HL-60/S4 treated with retinoic acid at 250 ng/mL for 4 days and 3 days (cell line): ENCODE results near the gene ATP13A1.
"Not testable (repeated sequence)": the region's sequence is repeated elsewhere in the genome, so short reads cannot be mapped to it uniquely, and the experiment has no call there.

ENCODE experiments used
- in situ Hi-C: fragments of 300-500 bp; cut with MboI; formaldehyde crosslinking; loops from 2 replicates; pipeline ENCODE4 v1.7.0; 2022; ENCODE audit warnings: low sequenced_read_pairs

The ATP13A1 gene

DNA sequence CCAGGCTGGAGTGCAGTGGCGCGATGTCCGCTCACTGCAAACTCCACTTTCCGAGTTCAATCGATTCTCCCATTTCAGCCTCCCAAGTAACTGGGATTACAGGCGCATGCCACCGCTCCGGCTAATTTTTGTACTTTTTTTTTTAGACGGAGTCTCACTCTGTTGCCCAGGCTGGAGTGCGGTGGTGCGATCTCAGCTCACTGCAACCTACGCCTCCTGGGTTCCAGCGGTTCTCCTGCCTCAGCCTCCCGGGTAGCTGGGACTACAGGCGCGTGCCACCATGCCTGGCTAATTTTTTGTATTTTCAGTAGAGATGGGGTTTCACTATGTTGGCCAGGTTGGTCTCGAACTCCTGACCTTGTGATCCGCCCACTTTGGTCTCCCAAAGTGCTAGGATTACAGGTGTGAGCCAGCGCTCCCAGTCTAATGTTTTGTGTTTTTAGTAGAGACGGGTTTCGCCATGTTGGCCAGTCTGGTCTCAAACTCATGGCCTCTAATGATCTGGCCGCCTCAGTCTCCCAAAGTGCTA, 2.0 kb upstream of the ATP13A1 start:
- in situ Hi-C loops: not testable (repeated sequence)

GRCh38 chr19:19662871-19663255, 613 bp downstream of the ATP13A1 start:
- in situ Hi-C loops: no loop called here

DNA sequence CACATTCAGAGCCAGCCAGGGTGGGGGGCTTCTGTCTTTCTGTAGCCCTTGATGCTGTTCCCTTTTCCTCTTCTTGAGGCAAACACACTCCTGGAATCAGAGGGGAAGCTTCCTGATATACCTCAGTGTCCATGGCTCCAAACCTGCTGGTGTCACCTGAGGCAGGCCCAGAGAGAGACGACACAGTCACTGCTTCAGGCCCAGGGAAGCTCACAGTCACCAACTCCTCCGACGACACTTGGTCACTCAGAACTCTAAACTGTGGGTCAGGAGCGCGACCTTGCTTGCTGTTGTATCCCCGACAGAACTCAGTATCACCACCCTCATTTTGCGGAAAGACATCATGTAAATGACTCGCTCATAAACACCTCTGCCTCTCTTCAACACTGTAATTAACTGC, 1.1 kb downstream of the ATP13A1 start:
- in situ Hi-C loops: no loop called here

GRCh38 chr19:19661675-19662251, 1.7 kb downstream of the ATP13A1 start:
- in situ Hi-C loops: no loop called here

GRCh38 chr19:19661141-19661674, 2.3 kb downstream of the ATP13A1 start:
- in situ Hi-C loops: no loop called here

- in situ Hi-C loops: no loop called here
Observed at GRCh38 chr19:19659646-19660245, 3.7 kb downstream of the ATP13A1 start.

DNA sequence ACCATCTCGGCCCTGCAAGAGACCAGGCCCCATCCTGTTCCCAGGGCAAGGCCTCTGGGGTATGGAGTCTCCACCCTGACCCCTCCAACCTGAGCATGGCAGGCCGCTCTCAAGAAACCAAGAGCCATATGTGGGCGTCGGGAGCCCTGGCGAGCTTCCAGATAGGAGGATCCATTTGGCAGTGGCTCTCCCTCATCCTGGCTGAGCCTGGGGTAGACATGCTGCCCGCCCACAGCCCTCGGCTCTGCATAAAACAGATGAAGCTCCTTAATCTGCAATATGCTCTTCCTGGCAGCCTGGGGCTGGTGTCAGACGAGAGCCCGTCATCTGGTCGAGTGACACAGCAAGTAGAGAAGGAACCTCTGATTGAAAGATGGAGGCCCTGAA, 6.1 kb downstream of the ATP13A1 start:
- in situ Hi-C loops: no loop called here

DNA sequence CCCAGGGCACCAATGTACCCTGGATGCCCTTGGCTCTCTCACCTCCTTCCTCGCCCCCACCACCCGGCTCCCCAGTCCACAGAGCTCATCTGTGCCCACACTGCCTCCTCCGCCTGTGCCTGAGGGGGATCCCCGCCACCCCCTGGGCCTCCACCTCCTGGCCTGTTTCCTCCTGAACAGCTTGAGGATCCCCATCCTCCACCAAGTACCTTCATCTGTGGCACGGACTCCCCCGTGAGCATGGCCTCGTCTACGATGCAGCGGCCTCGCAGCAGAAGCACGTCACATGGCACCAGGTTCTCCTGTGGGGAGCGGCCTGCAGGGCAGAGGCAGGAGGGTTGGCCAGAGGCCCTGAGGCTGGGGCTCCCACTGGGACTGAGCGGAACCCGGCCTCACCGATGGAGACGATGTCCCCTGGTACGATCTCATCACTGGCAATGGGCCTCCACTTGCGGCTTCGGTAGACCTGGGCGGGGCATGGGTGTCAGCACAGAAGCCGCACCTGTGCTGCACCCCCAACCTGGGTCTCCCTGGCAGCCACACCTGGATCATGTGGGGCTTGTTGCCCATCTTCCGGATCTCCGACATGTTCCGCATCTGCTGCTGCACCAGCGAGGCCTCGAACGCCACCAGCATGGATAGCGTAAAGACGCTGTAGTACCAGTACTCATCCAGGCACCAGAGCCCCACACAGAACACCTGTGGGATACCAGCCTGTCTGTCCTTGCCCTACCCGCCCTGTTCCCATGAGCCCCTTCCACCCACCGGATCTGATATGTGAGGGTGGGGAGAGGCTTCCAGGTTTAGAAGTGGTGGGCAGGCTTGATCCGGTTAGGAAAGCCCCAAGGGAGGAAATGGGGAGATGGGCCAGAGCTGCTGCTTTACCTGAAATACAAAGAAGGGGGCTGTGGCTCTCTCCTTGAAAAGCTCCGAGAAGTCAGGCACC, 6.8 kb downstream of the ATP13A1 start:
- in situ Hi-C loops: no loop called here

DNA sequence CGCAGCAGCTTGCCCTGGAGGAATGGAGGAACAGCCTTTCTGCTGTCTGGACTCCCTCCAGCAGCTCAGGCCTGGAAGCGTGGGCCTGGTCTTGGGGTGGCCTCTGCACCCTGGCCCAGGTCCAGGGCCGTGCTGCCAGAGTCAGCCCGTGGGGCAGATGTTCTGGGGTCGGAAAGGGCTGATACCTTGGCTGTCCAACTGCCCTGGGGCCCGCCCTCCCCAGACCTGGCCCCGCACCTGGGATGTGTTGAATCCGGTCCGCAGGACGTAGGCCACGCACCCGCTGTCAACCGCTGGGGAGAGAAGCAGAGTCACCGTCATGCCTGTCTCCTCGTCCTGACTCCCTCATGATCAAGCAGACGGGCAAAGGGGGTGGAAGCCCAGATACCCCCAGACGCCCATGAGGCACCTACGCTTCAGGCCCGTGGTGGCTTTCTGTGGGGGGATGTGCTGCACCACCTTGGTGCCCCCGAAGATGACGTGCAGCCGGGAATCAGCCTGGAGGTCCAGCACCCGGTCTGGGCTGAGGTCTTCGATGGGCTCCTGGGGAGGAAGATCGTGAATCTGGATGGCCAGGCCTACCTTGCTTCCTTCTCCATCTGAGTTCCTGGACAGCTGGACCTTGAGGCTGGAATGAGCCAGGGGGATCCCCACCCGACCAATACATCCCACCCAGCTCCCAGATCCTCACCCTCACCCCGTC, 7.7 kb downstream of the ATP13A1 start:
- in situ Hi-C loops: no loop called here

DNA sequence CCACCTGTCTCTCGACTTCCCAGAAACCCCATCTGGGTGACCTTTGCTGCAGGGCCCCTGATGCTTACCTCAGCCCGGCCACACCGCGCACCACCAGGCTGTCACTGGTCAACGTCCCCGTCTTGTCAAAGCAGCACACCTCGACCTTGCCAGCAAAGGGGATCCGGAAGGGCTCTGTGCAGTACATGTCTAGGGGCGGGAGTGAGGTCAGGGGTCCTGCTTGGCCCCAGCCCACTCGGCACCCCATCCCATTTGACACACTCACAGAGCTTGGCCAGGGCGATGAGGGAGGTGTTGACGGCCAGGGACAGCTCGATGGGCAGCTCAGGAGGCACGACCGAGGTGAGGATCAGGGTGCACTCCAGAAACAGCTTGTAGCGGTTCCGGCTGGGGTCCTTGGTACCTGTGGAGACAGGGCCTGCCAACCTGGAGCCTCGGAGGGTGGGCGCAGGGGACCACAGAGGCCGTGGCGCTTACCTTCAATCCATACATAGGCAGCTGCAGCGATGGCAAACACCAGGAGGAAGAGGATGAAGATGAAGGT, 8.4 kb downstream of the ATP13A1 start:
- in situ Hi-C loops: no loop called here

DNA sequence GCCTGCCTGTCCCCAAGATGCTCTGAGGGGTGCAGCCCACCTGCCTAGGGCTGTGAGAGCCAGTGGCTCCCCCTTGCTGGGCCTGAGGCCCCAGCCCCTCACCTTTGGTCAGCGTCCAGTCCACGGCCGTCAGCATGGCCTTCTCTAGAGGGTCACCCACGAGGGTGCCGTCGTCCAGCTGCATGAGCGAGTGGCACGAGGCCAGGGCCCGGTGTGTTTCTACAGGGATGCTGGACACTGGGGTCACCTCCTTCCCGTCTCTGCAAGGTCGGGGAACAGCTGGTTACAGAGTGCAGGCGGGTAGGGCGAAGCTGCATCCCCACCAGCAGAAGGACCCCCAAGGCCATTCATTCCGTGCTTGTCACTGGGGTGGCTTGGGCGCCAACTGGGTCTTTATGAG, 9.0 kb downstream of the ATP13A1 start:
- in situ Hi-C loops: no loop called here

DNA sequence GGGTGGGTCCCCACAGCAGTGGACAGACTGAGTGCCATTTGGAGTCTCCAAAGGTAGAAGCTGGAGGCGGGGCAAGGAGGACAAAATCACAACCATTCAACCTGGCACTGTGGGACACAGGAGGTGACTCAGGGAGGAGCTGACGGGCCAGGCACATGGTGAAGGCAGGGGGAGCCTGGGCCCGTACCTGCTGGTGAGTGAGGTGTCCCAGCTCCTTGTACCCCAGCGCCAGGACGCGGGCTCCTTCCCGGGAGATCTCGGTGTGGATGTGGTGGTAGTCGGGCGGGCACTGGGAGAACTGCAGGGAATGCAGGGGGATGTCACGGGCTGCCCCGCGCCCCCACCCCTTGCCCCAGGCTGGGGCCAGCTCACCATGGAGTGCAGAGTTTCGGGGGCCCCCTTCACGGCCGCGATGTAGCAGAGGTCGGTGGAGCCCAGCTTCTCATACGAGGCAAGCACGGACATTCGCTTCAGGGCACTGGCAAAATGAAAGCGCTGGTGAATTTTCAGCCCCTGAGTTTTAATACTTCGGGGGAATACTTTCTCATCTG, 9.8 kb downstream of the ATP13A1 start:
- in situ Hi-C loops: no loop called here

DNA sequence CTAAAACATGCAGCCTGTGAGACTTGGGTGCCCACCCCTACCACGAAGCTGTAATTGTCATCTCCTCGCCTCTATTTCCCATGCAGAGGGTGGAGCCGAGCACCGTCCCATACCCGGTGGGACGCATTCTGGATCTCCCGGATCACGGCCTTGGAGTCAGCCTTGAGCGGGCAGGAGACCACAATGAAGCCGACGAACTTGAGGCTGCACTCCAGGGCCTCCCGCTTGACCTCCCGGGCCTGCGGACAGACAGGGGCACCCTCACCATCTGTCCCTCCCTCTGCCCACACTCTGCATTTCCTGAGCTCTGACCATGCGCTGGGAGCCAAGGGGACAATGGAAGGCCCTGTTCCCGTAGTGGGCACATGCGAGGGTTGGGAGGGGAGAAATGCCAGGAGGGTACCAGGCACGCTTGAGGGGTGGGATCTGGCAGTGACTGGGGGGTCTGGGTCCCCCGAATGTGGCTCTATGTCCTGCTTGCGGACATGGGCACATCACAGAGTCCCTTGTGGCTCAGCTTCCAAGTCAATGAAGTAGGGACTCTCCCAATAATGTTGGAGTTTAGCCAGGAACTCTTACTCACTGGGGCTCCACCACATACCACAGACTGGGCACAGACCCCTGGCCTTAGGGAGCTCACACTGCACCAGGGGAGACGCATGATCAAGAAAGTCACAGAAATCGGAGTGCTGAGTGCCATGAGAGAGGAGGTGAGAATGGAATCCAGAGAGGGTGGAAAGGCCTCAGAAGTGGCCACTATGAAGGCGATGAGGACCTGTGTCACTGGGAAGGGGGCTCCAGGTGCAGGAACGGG, 10.8 kb downstream of the ATP13A1 start:
- in situ Hi-C loops: no loop called here

GRCh38 chr19:19651076-19651475, 12.4 kb downstream of the ATP13A1 start:
- in situ Hi-C loops: no loop called here

GRCh38 chr19:19650331-19650730, 13.1 kb downstream of the ATP13A1 start:
- in situ Hi-C loops: no loop called here

- in situ Hi-C loops: loop anchor here (10.0 to 25.0 kb wide), 2 partner anchors 105 to 262 kb away; no protein-coding TSS in a partner anchor
Observed at GRCh38 chr19:19649580-19649995, 13.9 kb downstream of the ATP13A1 start.

DNA sequence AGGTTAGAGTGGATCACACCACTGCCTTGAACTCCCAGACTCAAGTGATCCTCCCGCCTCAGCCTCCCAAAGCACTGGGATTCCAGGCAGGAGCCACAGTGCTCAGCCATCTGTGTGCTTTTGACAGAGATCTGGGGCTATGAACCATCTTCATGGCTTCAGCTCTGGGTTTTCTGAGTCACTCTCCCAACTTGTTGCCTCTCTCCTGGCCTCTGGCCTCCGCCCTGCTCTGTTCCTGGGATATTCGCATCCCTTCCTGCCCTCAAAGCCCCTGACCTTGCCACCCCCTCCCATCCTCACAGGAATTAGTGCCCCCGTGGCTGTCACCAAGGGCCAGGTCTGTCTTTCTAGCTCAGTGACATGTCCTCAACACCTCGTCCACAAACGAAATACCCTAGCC, 14.3 kb downstream of the ATP13A1 start:
- in situ Hi-C loops: loop anchor here (10.0 to 25.0 kb wide), 2 partner anchors 104 to 262 kb away; no protein-coding TSS in a partner anchor

DNA sequence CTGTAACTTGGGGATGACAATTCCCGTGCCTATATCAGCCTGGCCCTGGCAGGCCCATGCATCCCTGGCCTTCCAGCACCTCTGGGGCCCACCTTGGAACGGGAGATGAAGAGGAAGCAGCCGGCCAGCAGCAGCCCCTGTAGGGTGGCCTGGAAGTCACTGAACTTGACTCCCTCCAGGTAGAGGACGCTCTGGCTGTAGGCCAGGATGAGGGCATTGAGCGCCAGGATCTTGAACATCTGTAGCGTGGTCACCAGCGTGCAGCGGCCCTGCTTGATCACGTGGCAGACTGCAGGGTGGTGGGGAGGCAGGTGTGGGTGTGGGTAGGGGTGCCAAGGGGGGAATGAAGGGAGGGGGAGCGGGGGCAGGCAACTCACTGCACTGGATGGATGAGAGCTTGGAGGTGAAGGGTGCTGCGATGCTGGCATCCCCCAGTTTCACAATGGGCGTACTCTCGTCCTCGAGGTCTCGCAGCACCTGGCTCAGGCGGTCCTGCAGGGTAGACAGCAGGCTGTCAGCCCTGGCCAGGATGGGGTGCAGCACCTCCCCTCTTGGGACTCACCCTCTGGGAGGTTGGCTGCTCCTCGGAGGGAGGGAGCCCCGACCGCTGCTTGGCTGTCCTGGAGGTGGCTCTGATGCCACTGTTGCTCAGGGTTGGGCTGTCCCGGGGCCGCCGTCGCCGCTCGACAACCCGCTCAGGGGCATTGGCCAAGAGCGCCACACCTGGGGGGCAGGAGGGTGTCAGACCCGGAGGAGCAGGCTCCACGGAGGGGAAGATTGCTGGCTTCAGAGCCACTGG, 16.2 kb downstream of the ATP13A1 start:
- in situ Hi-C loops: loop anchor here (10.0 to 25.0 kb wide), 2 partner anchors 102 to 260 kb away; no protein-coding TSS in a partner anchor
